ENCODE measurements around the gene GABRB2. TPM values are rescaled to one million over a fixed set of nuclear protein-coding genes. Genes with fewer than 3 reads are reported as not detected.

Gene GABRB2
- total and polyA plus RNA-seq, 8 donors: 0.05 to 0.41 (median 0.17) TPM; not detected in 3

DNA sequence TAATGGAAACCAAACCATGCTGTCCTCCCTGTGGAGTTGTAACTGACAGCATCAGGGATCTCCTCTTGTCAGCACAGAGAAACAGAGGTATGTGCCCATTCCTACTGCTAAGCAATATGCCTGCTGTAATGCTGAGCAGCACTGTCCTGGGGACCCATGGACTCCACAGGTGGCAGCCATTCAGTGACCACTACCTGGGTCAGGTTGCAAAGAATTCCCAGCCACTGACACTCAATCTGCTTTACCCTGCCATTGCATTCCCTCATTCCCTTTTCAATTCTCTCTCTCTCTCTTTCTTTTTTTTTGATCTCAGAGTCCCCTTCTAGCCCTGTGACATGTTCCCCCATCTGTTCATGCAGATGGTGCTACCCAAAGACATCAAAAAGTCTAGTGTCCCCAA is 104.1 kb downstream of the GABRB2 start:
- ATAC-seq: no peak
- Histone ChIP-seq H3K27ac (no peak overlapping the region), H3K9me3 (no peaks in the 10 kb centered on the region), H3K4me3 (no peak overlapping the region), H3K4me1 (no peaks in the 10 kb centered on the region), H3K27me3 (no peaks in the 10 kb centered on the region), H3K36me3 (no peaks in the 10 kb centered on the region)
- intact Hi-C loops (cut with DNase I): no loop called here
- DNase-seq: no peak
- FAIRE-seq: no peak
- TF ChIP-seq, protein P1, sequence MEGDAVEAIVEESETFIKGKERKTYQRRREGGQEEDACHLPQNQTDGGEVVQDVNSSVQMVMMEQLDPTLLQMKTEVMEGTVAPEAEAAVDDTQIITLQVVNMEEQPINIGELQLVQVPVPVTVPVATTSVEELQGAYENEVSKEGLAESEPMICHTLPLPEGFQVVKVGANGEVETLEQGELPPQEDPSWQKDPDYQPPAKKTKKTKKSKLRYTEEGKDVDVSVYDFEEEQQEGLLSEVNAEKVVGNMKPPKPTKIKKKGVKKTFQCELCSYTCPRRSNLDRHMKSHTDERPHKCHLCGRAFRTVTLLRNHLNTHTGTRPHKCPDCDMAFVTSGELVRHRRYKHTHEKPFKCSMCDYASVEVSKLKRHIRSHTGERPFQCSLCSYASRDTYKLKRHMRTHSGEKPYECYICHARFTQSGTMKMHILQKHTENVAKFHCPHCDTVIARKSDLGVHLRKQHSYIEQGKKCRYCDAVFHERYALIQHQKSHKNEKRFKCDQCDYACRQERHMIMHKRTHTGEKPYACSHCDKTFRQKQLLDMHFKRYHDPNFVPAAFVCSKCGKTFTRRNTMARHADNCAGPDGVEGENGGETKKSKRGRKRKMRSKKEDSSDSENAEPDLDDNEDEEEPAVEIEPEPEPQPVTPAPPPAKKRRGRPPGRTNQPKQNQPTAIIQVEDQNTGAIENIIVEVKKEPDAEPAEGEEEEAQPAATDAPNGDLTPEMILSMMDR (IDR thresholded peaks at IDR 0.05): no peak

DNA sequence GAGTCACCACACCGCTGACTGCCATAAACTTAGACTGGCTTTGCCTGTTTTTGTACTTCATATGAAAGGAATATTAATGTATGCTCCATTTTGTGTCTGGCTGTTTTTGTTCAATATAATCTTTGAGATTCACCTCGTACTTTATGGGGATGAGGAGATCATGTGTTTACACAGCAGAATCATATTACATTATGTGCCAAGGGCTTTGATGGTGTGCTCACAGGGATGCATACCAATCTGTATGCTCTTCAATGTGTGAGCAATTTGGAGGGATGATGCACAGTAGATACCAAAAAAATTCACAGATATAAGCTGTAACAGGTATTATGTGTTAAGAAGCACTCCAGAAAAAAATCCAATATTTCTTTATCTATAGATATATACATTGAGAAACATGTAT is 113.7 kb downstream of the GABRB2 start:
- no peak for FAIRE-seq
- intact Hi-C loops (cut with DNase I): no loop called here
- no peak overlapping the region for H3K27ac ChIP-seq
- H3K9me3 ChIP-seq: no peaks in the 10 kb centered on the region
- H3K36me3 ChIP-seq: no peaks in the 10 kb centered on the region
- no peak for ATAC-seq
- no peak for DNase-seq
- H3K4me1 ChIP-seq: no peaks in the 10 kb centered on the region
- no peaks in the 10 kb centered on the region for H3K27me3 ChIP-seq
- whole genome bisulfite sequencing, 2 donors: 74 to 79% methylated on average over 2 of the region's 2 CpGs
- TF ChIP-seq, protein P1 (IDR thresholded peaks at IDR 0.05): no peak
- no peak overlapping the region for H3K4me3 ChIP-seq

DNA sequence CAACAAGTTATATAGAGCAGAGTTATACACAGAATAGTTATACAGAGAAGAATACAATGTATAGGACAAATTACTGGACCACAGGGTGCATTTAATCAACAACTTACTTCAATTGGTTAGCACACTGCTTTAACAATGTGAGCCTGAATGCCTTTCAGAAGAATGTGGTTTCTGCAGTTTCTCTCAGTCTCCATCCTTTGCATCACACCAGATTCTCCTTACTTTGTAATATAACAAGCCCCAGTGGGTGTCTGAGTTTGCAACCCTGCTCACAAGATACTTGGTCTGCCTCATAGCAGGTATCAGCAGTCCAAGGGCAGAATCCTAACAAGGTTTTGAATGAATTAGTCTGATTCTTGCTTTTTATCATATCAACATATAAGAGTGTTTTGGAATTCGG is 114.6 kb downstream of the GABRB2 start:
- Histone ChIP-seq H3K4me1 (no peaks in the 10 kb centered on the region), H3K9me3 (no peaks in the 10 kb centered on the region), H3K4me3 (no peak overlapping the region), H3K27me3 (no peaks in the 10 kb centered on the region), H3K36me3 (no peaks in the 10 kb centered on the region), H3K27ac (no peak overlapping the region)
- FAIRE-seq (no peak), ATAC-seq (no peak), DNase-seq (no peak)
- intact Hi-C loops (cut with DNase I): no loop called here
- 84 to 88% methylated on average over 1 of the region's 1 CpG for WGBS, 2 donors
- TF ChIP-seq, protein P1 (IDR thresholded peaks at IDR 0.05): no peak

DNA sequence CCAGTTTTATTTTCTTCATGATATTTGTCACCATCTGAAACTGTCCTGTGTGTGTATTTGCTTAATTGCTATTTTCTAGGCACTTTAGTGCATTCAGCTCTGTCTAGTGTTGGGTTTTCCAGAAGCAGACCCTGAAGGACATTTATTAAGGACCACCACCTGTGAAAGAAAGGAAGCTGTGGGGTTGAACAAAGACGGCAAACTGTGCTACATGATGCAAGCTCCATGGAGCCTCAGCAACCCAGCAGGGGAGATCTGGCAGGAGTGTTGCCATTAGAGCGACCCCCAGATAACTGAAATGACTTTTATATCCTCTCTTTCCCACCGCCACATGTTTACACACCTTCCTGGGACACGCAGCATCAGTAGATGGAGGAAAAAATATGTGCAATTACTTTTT is 125.5 kb downstream of the GABRB2 start:
- TF ChIP-seq, protein P1 (IDR thresholded peaks at IDR 0.05): no peak
- no peak for ATAC-seq

DNA sequence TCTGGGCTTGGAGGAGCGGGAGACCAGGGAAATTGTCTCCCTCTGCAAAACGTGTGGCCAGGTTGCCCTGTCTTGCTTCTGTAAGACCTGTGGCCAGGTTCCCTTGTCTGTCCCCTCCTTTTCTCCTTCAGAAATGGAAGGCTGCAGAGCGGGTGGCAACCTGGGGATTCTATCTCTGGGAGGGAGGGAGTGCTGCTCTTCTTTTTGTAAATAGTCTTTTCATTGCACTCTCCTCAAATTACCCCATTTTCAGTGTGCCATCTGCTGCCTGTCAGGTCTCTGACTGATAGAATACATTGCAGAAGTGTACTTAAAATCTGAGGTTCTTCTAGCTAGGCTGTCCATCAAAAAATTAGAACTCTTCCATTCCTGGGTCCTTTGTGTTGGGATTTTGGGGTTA is 126.0 kb downstream of the GABRB2 start:
- WGBS, 2 donors: 70 to 76% methylated on average over 3 of the region's 3 CpGs
- Histone ChIP-seq H3K4me1 (no peaks in the 10 kb centered on the region), H3K27ac (no peak overlapping the region), H3K9me3 (no peaks in the 10 kb centered on the region), H3K36me3 (no peaks in the 10 kb centered on the region), H3K4me3 (no peak overlapping the region), H3K27me3 (no peaks in the 10 kb centered on the region)
- TF ChIP-seq, protein P1 (IDR thresholded peaks at IDR 0.05): no peak
- FAIRE-seq (no peak), DNase-seq (no peak), ATAC-seq (no peak)
- intact Hi-C loops (cut with DNase I): no loop called here

More for the DNA sequence above, 125.5 kb downstream of the GABRB2 start:
- DNase-seq (no peak), FAIRE-seq (no peak)
- Histone ChIP-seq H3K9me3 (no peaks in the 10 kb centered on the region), H3K27me3 (no peaks in the 10 kb centered on the region), H3K4me1 (no peaks in the 10 kb centered on the region), H3K27ac (no peak overlapping the region), H3K36me3 (no peaks in the 10 kb centered on the region), H3K4me3 (no peak overlapping the region)
- 78% methylated on average over 4 of the region's 4 CpGs for WGBS, 2 donors
- intact Hi-C loops (cut with DNase I): no loop called here

Data from pancreas (tissue), 10 donors.